ENCODE data around the gene SPRR1A. TPM values are rescaled to one million over a fixed set of nuclear protein-coding genes. Genes with fewer than 3 reads are reported as not detected.

The SPRR1A gene
- total RNA-seq, 1 experiment from 2014 or later: not detected

DNA sequence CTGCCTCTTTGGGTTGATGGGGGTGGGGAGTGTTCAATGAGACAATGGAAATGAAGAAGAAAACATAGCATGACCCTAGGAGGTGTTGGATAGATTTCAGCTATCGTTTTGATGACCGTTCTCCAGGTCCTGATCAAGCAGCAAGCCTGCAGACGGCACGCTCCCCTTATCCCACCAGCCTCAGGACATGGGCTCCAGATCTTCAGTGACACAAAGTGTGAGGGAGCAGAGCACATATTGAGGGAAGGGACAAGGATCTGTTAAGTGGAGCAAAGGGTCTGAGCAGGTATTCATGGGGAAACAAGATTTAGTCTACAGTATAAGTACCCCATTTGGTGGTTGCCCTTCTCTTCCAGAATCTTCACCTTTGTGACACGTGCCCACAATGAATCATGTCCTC is 32.2 kb upstream of the SPRR1A start:
- H3K9me3 ChIP-seq (ENCODE audit: control insufficient read depth, insufficient read depth, low read depth, low read length): no peaks in the 10 kb centered on the region
- ChIA-PET POLR2A (no interaction called here), CTCF (no interaction called here)
- no peaks in the 10 kb centered on the region for H3K4me1 ChIP-seq (ENCODE audit: control insufficient read depth, insufficient read depth, low read length)
- no peaks in the 10 kb centered on the region for H3K36me3 ChIP-seq (ENCODE audit: control insufficient read depth, insufficient read depth, low read length)
- in situ Hi-C loops (cut with HindIII; ENCODE audit: low pct_unique_long_range_greater_than_20kb, low sequenced_read_pairs) (no loop called here), intact Hi-C loops (cut with micrococcal nuclease; ENCODE audit: unreplicated experiment) (no loop called here)
- BruUV-seq (replicated peaks): no TSS peak
- DNase-seq (ENCODE audit: low read depth, low spot score): no peak
- peaks cover 2% of the 10 kb centered on the region for H3K27me3 ChIP-seq (ENCODE audit: control insufficient read depth, insufficient read depth, low read length)
- no peak for ATAC-seq
- no peak overlapping the region for H3K27ac ChIP-seq (ENCODE audit: low read length)
- TF ChIP-seq, protein P1, sequence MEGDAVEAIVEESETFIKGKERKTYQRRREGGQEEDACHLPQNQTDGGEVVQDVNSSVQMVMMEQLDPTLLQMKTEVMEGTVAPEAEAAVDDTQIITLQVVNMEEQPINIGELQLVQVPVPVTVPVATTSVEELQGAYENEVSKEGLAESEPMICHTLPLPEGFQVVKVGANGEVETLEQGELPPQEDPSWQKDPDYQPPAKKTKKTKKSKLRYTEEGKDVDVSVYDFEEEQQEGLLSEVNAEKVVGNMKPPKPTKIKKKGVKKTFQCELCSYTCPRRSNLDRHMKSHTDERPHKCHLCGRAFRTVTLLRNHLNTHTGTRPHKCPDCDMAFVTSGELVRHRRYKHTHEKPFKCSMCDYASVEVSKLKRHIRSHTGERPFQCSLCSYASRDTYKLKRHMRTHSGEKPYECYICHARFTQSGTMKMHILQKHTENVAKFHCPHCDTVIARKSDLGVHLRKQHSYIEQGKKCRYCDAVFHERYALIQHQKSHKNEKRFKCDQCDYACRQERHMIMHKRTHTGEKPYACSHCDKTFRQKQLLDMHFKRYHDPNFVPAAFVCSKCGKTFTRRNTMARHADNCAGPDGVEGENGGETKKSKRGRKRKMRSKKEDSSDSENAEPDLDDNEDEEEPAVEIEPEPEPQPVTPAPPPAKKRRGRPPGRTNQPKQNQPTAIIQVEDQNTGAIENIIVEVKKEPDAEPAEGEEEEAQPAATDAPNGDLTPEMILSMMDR (IDR thresholded peaks at IDR 0.05): no peak
- TF ChIP-seq TCF7L2 (IDR thresholded peaks at IDR 0.05; ENCODE audit: low read depth, low read length) (no peak), POLR2AphosphoS5 (IDR thresholded peaks at IDR 0.05; ENCODE audit: low read depth, low read length) (no peak), SIN3A (IDR thresholded peaks at IDR 0.05; ENCODE audit: borderline replicate concordance, insufficient read depth, low read depth, low read length) (no peak)
- TF ChIP-seq, protein P2, sequence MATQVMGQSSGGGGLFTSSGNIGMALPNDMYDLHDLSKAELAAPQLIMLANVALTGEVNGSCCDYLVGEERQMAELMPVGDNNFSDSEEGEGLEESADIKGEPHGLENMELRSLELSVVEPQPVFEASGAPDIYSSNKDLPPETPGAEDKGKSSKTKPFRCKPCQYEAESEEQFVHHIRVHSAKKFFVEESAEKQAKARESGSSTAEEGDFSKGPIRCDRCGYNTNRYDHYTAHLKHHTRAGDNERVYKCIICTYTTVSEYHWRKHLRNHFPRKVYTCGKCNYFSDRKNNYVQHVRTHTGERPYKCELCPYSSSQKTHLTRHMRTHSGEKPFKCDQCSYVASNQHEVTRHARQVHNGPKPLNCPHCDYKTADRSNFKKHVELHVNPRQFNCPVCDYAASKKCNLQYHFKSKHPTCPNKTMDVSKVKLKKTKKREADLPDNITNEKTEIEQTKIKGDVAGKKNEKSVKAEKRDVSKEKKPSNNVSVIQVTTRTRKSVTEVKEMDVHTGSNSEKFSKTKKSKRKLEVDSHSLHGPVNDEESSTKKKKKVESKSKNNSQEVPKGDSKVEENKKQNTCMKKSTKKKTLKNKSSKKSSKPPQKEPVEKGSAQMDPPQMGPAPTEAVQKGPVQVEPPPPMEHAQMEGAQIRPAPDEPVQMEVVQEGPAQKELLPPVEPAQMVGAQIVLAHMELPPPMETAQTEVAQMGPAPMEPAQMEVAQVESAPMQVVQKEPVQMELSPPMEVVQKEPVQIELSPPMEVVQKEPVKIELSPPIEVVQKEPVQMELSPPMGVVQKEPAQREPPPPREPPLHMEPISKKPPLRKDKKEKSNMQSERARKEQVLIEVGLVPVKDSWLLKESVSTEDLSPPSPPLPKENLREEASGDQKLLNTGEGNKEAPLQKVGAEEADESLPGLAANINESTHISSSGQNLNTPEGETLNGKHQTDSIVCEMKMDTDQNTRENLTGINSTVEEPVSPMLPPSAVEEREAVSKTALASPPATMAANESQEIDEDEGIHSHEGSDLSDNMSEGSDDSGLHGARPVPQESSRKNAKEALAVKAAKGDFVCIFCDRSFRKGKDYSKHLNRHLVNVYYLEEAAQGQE (IDR thresholded peaks at IDR 0.05; ENCODE audit: insufficient read depth in 1 of 2, low read depth in 2 of 2, low read length in 1 of 2): no peak
- H3K4me3 ChIP-seq (ENCODE audit: low read depth in 2 of 2, low read length in 2 of 2): no peak overlapping the region

DNA sequence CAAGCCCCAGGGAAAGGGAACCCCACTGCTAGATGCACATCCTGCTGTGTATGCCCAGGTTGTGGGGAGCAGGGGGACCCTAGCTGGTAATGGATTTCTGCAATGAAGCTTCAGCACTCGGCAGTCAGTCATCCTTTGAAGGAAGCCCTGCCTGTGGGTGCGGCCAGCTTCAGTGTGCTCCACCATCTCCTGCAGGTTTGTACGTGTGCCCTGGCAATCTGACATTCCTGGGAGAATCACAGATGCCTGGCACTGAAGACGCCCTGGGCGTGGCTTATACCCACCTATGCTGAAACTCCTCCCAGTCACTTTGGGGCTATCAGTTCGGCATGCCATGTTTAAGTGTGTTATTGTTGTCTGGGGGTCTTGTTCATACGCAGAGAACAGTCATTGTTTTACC is 30.1 kb upstream of the SPRR1A start:
- no peaks in the 10 kb centered on the region for H3K9me3 ChIP-seq (ENCODE audit: control insufficient read depth, insufficient read depth, low read depth, low read length)
- no peak overlapping the region for H3K4me3 ChIP-seq (ENCODE audit: low read depth in 2 of 2, low read length in 2 of 2)
- POLR2A ChIA-PET: no interaction called here
- TF ChIP-seq SIN3A (IDR thresholded peaks at IDR 0.05; ENCODE audit: borderline replicate concordance, insufficient read depth, low read depth, low read length): no peak
- TF ChIP-seq, protein P2 (IDR thresholded peaks at IDR 0.05; ENCODE audit: insufficient read depth in 1 of 2, low read depth in 2 of 2, low read length in 1 of 2): no peak
- no peak for TF ChIP-seq TCF7L2 (IDR thresholded peaks at IDR 0.05; ENCODE audit: low read depth, low read length)
- no peak for TF ChIP-seq POLR2AphosphoS5 (IDR thresholded peaks at IDR 0.05; ENCODE audit: low read depth, low read length)
- CTCF ChIA-PET: no interaction called here
- in situ Hi-C loops (cut with HindIII; ENCODE audit: low pct_unique_long_range_greater_than_20kb, low sequenced_read_pairs): no loop called here
- DNase-seq (ENCODE audit: low read depth, low spot score): no peak
- intact Hi-C loops (cut with micrococcal nuclease; ENCODE audit: unreplicated experiment): no loop called here
- no peaks in the 10 kb centered on the region for H3K36me3 ChIP-seq (ENCODE audit: control insufficient read depth, insufficient read depth, low read length)
- H3K27ac ChIP-seq (ENCODE audit: low read length): no peak overlapping the region
- H3K27me3 ChIP-seq (ENCODE audit: control insufficient read depth, insufficient read depth, low read length): peaks cover 2% of the 10 kb centered on the region
- no peak for ATAC-seq
- BruUV-seq (replicated peaks): no TSS peak
- no peaks in the 10 kb centered on the region for H3K4me1 ChIP-seq (ENCODE audit: control insufficient read depth, insufficient read depth, low read length)
